ENCODE data around the gene ZFP36L1. TPM values are rescaled to one million over a fixed set of nuclear protein-coding genes. Genes with fewer than 3 reads are reported as not detected.

The ZFP36L1 gene
- 150 to 230 TPM (median 203 TPM) in 5 replicates for total RNA-seq (2022; extraction: Qiagen RNA extraction)

GRCh38 chr14:68792979-68793733, at the start of gene ZFP36L1:
Gene ZFP36L1, minus strand, starts transcription at chr14:68793067. Its CDS starts 129 bp downstream, at chr14:68792938.

Other genes with a start within 250 kb of the ZFP36L1 start
- gene ACTN1, start 186.2 kb upstream of the ZFP36L1 start, total RNA-seq (2022; extraction: Qiagen RNA extraction) = 159 to 236 TPM (median 220 TPM) in 5 replicates

Measured in A549 treated with dexamethasone at 1 μM for 4 hours (cell line).